D341Med (cell line): ENCODE measurements around the gene EVA1A.

ENCODE experiments used
- DNase-seq: peaks from one replicate; pipeline ENCODE4 v3.0.0; 2012; ENCODE audit warnings: low spot score

EVA1A gene

GRCh38 chr2:75447176-75447575 is 113.6 kb downstream of the EVA1A start:
- no peak for DNase-seq
